GM23338 (cell line): ENCODE data around the gene CCDC134. TPM values are rescaled to one million over a fixed set of nuclear protein-coding genes. Genes with fewer than 3 reads are reported as not detected.

Source experiments
- ATAC-seq: fragments of 200-7000 bp; cut with Tn5 transposase; 3 replicates; pipeline ENCODE4 v1.9.1; 2020
- DNase-seq: peaks from one replicate; pipeline ENCODE4 v3.0.0-alpha.2; 2015; ENCODE audit warnings: low spot score
- H2AFZ ChIP-seq: fragments of 200-600 bp; sonication (generic); 2 replicates; pipeline ENCODE4 v1.8.0; 2016; ENCODE audit warnings: antibody characterized with exemption, mild to moderate bottlenecking, moderate library complexity
- H3F3A ChIP-seq: fragments of 200-600 bp; sonication (generic); replicated peaks from 2 replicates; pipeline ENCODE4 v1.8.0; 2017; ENCODE audit warnings: antibody characterized with exemption, mixed run types, low read depth
- H3K27ac ChIP-seq: fragments of 200-600 bp; sonication (generic); 2 replicates; pipeline ENCODE4 v1.6.1; 2016; ENCODE audit warnings: low read depth
- H3K27me3 ChIP-seq: fragments of 200-600 bp; sonication (generic); 2 replicates; pipeline ENCODE4 v1.8.0; 2016; ENCODE audit warnings: mild to moderate bottlenecking, mixed run types, moderate library complexity; ENCODE audit not compliant: insufficient read depth
- H3K36me3 ChIP-seq: fragments of 200-600 bp; sonication (generic); 2 replicates; pipeline ENCODE4 v1.8.0; 2016; ENCODE audit warnings: mild to moderate bottlenecking; ENCODE audit not compliant: insufficient read depth
- H3K4me1 ChIP-seq: fragments of 200-600 bp; sonication (generic); 2 replicates; pipeline ENCODE4 v1.8.0; 2016; ENCODE audit warnings: mild to moderate bottlenecking, moderate library complexity; ENCODE audit not compliant: insufficient read depth
- H3K4me2 ChIP-seq: fragments of 200-600 bp; sonication (generic); 2 replicates; pipeline ENCODE4 v1.7.1; 2017; ENCODE audit warnings: mixed run types
- H3K4me3 ChIP-seq: fragments of 200-600 bp; sonication (generic); 2 replicates; pipeline ENCODE4 v1.6.1; 2016; ENCODE audit warnings: mixed run types
- H3K79me2 ChIP-seq: fragments of 200-600 bp; sonication (generic); replicated peaks from 2 replicates; pipeline ENCODE4 v1.8.0; 2017; ENCODE audit warnings: mild to moderate bottlenecking; ENCODE audit not compliant: insufficient read depth
- H3K9me2 ChIP-seq: fragments of 200-600 bp; sonication (generic); 2 replicates; pipeline ENCODE4 v1.8.0; 2017; ENCODE audit not compliant: insufficient read depth
- H4K20me1 ChIP-seq: fragments of 200-600 bp; sonication (generic); replicated peaks from 2 replicates; pipeline ENCODE4 v1.8.0; 2017; ENCODE audit warnings: mild to moderate bottlenecking; ENCODE audit not compliant: insufficient read depth
- H3K27ac Mint-ChIP-seq: 2 replicates; pipeline ENCODE4 v1.8.0; 2020; ENCODE audit warnings: inconsistent platforms, mild to moderate bottlenecking, moderate library complexity, mixed read lengths
- H3K27me3 Mint-ChIP-seq: 3 replicates; pipeline ENCODE4 v1.8.0; 2022; ENCODE audit warnings: low read depth, mild to moderate bottlenecking, moderate library complexity, mixed read lengths, inconsistent platforms; ENCODE audit not compliant: insufficient read depth, poor library complexity
- H3K36me3 Mint-ChIP-seq: 3 replicates; pipeline ENCODE4 v1.8.0; 2021; ENCODE audit warnings: low read depth, mild to moderate bottlenecking, inconsistent platforms, moderate library complexity, mixed read lengths
- H3K4me1 Mint-ChIP-seq: 3 replicates; pipeline ENCODE4 v1.8.0; 2020; ENCODE audit warnings: mild to moderate bottlenecking, inconsistent platforms, mixed read lengths
- H3K4me3 Mint-ChIP-seq: 3 replicates; pipeline ENCODE4 v1.8.0; 2021; ENCODE audit warnings: moderate library complexity, mild to moderate bottlenecking, inconsistent platforms, mixed read lengths
- H3K9me3 Mint-ChIP-seq: 3 replicates; pipeline ENCODE4 v1.8.0; 2020; ENCODE audit warnings: moderate library complexity, mild to moderate bottlenecking, inconsistent platforms, mixed read lengths
- CREB1 ChIP-seq: fragments of 250-450 bp; sonication (Bioruptor Pico); IDR thresholded peaks from 2 replicates; pipeline ENCODE4 v1.5.0; 2020; ENCODE audit warnings: low read depth, mild to moderate bottlenecking, moderate library complexity
- CTCF ChIP-seq, 2 experiments: fragments of 200-600 bp in 1 of 2; sonication (generic) in 1 of 2; conservative IDR thresholded peaks; 2 replicates each; pipeline versions ENCODE4 v1.5.1 to v1.6.1; 2016 to 2017; ENCODE audit warnings: antibody characterized with exemption in 2 of 2, low read depth in 2 of 2, mild to moderate bottlenecking in 2 of 2, moderate library complexity in 1 of 2
- ETS1 ChIP-seq: IDR thresholded peaks from 2 replicates; pipeline ENCODE4 v1.6.1; 2016; ENCODE audit warnings: antibody characterized with exemption
- EZH2 ChIP-seq: fragments of 200-600 bp; sonication (generic); IDR thresholded peaks from one replicate; pipeline ENCODE4 v1.8.0; 2017; ENCODE audit warnings: antibody characterized with exemption, mild to moderate bottlenecking, low read depth; ENCODE audit not compliant: unreplicated experiment
- EZH2phosphoT487 ChIP-seq: fragments of 200-600 bp; sonication (generic); IDR thresholded peaks from one replicate; pipeline ENCODE4 v1.8.1; 2018; ENCODE audit warnings: antibody characterized with exemption; ENCODE audit not compliant: unreplicated experiment
- JUNB ChIP-seq: IDR thresholded peaks from one replicate; pipeline ENCODE4 v1.6.1; 2016; ENCODE audit warnings: antibody characterized with exemption; ENCODE audit not compliant: unreplicated experiment
- POLR2AphosphoS5 ChIP-seq: IDR thresholded peaks from 2 replicates; pipeline ENCODE4 v1.6.1; 2016; ENCODE audit warnings: antibody characterized with exemption, low read depth
- STAT1 ChIP-seq: IDR thresholded peaks from one replicate; pipeline ENCODE4 v1.6.1; 2016; ENCODE audit warnings: antibody characterized with exemption; ENCODE audit not compliant: unreplicated experiment
- polyA plus RNA-seq: library from polyadenylated mRNA; unstranded; fragments of >200 nt; fragmentation: Nextera tagmentation; extraction: Ambion mirVana; gene quantifications from 2 replicates; pipeline ENCODE4 v1.2.1, GENCODE V29; 2016
- total RNA-seq: library from RNA; depleted of rRNA; stranded (reverse); fragments of >200 nt; shearing (Covaris generic); gene quantifications from 2 replicates; pipeline ENCODE4 v1.2.3, GENCODE V29; 2014
- TF ChIP-seq, protein P1 (sequence below): fragments of 250-450 bp; sonication (Bioruptor Pico); IDR thresholded peaks from 2 replicates; pipeline ENCODE4 v1.5.0; 2020; ENCODE audit warnings: mild to moderate bottlenecking, moderate library complexity

Gene CCDC134
- total and polyA plus RNA-seq, 2 experiments from 2014 or later: 2.7 to 24.5 TPM

DNA sequence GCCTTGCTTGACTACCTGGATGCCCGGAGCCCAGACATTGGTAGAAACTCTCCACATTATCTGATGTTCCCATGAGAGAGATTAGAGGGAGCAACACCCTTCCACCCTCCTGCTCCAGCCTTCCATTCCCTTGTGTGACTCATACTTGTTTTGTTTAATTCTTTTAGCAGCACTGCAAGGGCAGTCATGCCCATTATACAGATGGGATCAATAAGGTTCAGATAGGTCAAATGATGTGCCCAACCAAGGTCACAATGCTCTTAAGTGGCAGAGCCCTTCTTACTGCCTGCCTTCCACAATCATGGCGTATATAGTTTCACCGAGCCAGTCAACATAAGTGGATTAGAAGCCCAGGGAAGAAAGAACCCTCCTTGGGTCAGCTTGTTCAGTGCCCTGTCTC lies 6.6 kb upstream of the CCDC134 start (continued):
- no peak for TF ChIP-seq CTCF (conservative IDR thresholded peaks at IDR 0.05; ENCODE audit: low read depth in 2 of 2)
- no peak for TF ChIP-seq CREB1 (CRISPR knock-in tag)
- TF ChIP-seq, protein P1, sequence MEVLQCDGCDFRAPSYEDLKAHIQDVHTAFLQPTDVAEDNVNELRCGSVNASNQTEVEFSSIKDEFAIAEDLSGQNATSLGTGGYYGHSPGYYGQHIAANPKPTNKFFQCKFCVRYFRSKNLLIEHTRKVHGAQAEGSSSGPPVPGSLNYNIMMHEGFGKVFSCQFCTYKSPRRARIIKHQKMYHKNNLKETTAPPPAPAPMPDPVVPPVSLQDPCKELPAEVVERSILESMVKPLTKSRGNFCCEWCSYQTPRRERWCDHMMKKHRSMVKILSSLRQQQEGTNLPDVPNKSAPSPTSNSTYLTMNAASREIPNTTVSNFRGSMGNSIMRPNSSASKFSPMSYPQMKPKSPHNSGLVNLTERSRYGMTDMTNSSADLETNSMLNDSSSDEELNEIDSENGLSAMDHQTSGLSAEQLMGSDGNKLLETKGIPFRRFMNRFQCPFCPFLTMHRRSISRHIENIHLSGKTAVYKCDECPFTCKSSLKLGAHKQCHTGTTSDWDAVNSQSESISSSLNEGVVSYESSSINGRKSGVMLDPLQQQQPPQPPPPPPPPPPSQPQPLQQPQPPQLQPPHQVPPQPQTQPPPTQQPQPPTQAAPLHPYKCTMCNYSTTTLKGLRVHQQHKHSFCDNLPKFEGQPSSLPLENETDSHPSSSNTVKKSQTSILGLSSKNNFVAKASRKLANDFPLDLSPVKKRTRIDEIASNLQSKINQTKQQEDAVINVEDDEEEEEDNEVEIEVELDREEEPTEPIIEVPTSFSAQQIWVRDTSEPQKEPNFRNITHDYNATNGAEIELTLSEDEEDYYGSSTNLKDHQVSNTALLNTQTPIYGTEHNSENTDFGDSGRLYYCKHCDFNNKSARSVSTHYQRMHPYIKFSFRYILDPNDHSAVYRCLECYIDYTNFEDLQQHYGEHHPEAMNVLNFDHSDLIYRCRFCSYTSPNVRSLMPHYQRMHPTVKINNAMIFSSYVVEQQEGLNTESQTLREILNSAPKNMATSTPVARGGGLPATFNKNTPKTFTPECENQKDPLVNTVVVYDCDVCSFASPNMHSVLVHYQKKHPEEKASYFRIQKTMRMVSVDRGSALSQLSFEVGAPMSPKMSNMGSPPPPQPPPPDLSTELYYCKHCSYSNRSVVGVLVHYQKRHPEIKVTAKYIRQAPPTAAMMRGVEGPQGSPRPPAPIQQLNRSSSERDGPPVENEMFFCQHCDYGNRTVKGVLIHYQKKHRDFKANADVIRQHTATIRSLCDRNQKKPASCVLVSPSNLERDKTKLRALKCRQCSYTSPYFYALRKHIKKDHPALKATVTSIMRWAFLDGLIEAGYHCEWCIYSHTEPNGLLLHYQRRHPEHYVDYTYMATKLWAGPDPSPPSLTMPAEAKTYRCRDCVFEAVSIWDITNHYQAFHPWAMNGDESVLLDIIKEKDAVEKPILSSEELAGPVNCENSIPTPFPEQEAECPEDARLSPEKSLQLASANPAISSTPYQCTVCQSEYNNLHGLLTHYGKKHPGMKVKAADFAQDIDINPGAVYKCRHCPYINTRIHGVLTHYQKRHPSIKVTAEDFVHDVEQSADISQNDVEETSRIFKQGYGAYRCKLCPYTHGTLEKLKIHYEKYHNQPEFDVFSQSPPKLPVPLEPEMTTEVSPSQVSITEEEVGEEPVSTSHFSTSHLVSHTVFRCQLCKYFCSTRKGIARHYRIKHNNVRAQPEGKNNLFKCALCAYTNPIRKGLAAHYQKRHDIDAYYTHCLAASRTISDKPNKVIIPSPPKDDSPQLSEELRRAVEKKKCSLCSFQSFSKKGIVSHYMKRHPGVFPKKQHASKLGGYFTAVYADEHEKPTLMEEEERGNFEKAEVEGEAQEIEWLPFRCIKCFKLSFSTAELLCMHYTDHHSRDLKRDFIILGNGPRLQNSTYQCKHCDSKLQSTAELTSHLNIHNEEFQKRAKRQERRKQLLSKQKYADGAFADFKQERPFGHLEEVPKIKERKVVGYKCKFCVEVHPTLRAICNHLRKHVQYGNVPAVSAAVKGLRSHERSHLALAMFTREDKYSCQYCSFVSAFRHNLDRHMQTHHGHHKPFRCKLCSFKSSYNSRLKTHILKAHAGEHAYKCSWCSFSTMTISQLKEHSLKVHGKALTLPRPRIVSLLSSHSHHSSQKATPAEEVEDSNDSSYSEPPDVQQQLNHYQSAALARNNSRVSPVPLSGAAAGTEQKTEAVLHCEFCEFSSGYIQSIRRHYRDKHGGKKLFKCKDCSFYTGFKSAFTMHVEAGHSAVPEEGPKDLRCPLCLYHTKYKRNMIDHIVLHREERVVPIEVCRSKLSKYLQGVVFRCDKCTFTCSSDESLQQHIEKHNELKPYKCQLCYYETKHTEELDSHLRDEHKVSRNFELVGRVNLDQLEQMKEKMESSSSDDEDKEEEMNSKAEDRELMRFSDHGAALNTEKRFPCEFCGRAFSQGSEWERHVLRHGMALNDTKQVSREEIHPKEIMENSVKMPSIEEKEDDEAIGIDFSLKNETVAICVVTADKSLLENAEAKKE: no peak

- Histone ChIP-seq H2AFZ (no peak overlapping the region), H3K36me3 (no peaks in the 10 kb centered on the region; the same call in 1 of the 2 replicates), H3K9me2 (no peaks in the 10 kb centered on the region), H3K27me3 (no peaks in the 10 kb centered on the region), H3K4me2 (no peak overlapping the region), H3K4me1 (peaks cover 19% of the 10 kb centered on the region), H4K20me1 (peaks cover 3% of the 10 kb centered on the region; the same call in 1 of the 2 replicates), H3K79me2 (peaks cover 26% of the 10 kb centered on the region), H3K27ac (no peak overlapping the region), H3K4me3 (no peak overlapping the region), H3F3A (peaks cover 8% of the 10 kb centered on the region; the same call in 1 of the 2 replicates)
- Mint-ChIP-seq H3K36me3 (peaks cover 2% of the 10 kb centered on the region; the same call in 2 of the 3 replicates), H3K27me3 (peaks cover 5% of the 10 kb centered on the region), H3K4me3 (no peak overlapping the region), H3K9me3 (no peaks in the 10 kb centered on the region), H3K4me1 (peaks cover 22% of the 10 kb centered on the region), H3K27ac (no peak overlapping the region)
- DNase-seq (no peak), ATAC-seq (no peak)
- TF ChIP-seq JUNB (no peak), EZH2phosphoT487 (no peak), ETS1 (no peak), EZH2 (no peak), STAT1 (no peak), POLR2AphosphoS5 (no peak)
These were observed 1.7 kb upstream of the CCDC134 start for GRCh38 chr22:41798736-41799135.
